ENCODE results near the gene ZFC3H1. TPM values are rescaled to one million over a fixed set of nuclear protein-coding genes. Genes with fewer than 3 reads are reported as not detected.

The ZFC3H1 gene
- polyA plus RNA-seq, 10 donors = 28.6 to 71.1 (median 34.5) TPM

- no peak for DNase-seq
Measured at GRCh38 chr12:71642264-71642663, 21.4 kb downstream of the ZFC3H1 start.

GRCh38 chr12:71641390-71641789, 22.3 kb downstream of the ZFC3H1 start:
- no peak for DNase-seq

GRCh38 chr12:71640316-71640715, 23.3 kb downstream of the ZFC3H1 start:
- DNase-seq = no peak

- DNase-seq = no peak
Measured at GRCh38 chr12:71639341-71639760, 24.3 kb downstream of the ZFC3H1 start.

GRCh38 chr12:71638499-71638898, 25.1 kb downstream of the ZFC3H1 start:
- DNase-seq = no peak

GRCh38 chr12:71636704-71637115, 26.9 kb downstream of the ZFC3H1 start:
- DNase-seq = peak; percentile 38 to 65 (median 52)

- no peak for DNase-seq
Measured at GRCh38 chr12:71627438-71628002, 36.1 kb downstream of the ZFC3H1 start.

GRCh38 chr12:71626768-71627167, 36.9 kb downstream of the ZFC3H1 start:
- DNase-seq = peak in 1 of 3 donors; percentile 10

- DNase-seq = peak in 2 of 3 donors; percentile 35 to 59
Measured at GRCh38 chr12:71626098-71626497, 37.5 kb downstream of the ZFC3H1 start.

GRCh38 chr12:71625476-71625875, 38.2 kb downstream of the ZFC3H1 start:
- DNase-seq = no peak

- DNase-seq = no peak
Measured at GRCh38 chr12:71621938-71622337, 41.7 kb downstream of the ZFC3H1 start.

GRCh38 chr12:71610031-71610795, 53.4 kb downstream of the ZFC3H1 start:
- no peak for DNase-seq

- DNase-seq = no peak
Measured at GRCh38 chr12:71607494-71608330, 55.9 kb downstream of the ZFC3H1 start.

GRCh38 chr12:71605039-71605438, 58.6 kb downstream of the ZFC3H1 start:
- no peak for DNase-seq

GRCh38 chr12:71602761-71603577, 60.7 kb downstream of the ZFC3H1 start:
- no peak for DNase-seq

- no peak for DNase-seq
Measured at GRCh38 chr12:71601546-71601945, 62.1 kb downstream of the ZFC3H1 start.

GRCh38 chr12:71599210-71599609, 64.4 kb downstream of the ZFC3H1 start:
- DNase-seq = no peak

- DNase-seq = peak in 2 of 3 donors; percentile 24 to 45
Measured at GRCh38 chr12:71594214-71594948, 69.3 kb downstream of the ZFC3H1 start.

- no peak for DNase-seq
Measured at GRCh38 chr12:71592841-71593240, 70.8 kb downstream of the ZFC3H1 start.

GRCh38 chr12:71591601-71592000, 72.0 kb downstream of the ZFC3H1 start:
- no peak for DNase-seq

- no peak for DNase-seq
Measured at GRCh38 chr12:71589478-71589881, 74.2 kb downstream of the ZFC3H1 start.

All from muscle of back (tissue), 11 donors.